RPMI7951 (cell line): ENCODE data around the gene SSTR1. TPM values are rescaled to one million over a fixed set of nuclear protein-coding genes. Genes with fewer than 3 reads are reported as not detected.
A peak's percentile ranks its signal among the peaks of the same experiment; 100 is the strongest.

ENCODE experiments used
- DNase-seq: peaks from one replicate; pipeline ENCODE4 v3.0.0-alpha.2; 2012; ENCODE audit warnings: low read depth
- total RNA-seq: library from RNA; depleted of rRNA; stranded (reverse); fragments of >200 nt; shearing (Covaris generic); gene quantifications from 2 replicates; pipeline ENCODE4 v1.2.3, GENCODE V29; 2014

SSTR1 gene
- total RNA-seq, 1 experiment from 2014 or later: under 0.01 TPM

GRCh38 chr14:38202444-38203191 lies 5.1 kb upstream of the SSTR1 start:
- no peak for DNase-seq

GRCh38 chr14:38203929-38204718 lies 3.6 kb upstream of the SSTR1 start:
- DNase-seq: no peak

GRCh38 chr14:38204719-38205115 lies 3.0 kb upstream of the SSTR1 start:
- DNase-seq: no peak

- no peak for DNase-seq
These were observed 2.4 kb upstream of the SSTR1 start for GRCh38 chr14:38205119-38205813.

- DNase-seq: no peak
These were observed 1.6 kb upstream of the SSTR1 start for GRCh38 chr14:38205949-38206665.

- no peak for DNase-seq
These were observed 871 bp upstream of the SSTR1 start for GRCh38 chr14:38206689-38207376.

GRCh38 chr14:38207377-38207735 lies 348 bp upstream of the SSTR1 start:
- no peak for DNase-seq

GRCh38 chr14:38208618-38209562 lies 1.2 kb downstream of the SSTR1 start:
- no peak for DNase-seq

- peak; percentile 20 for DNase-seq
These were observed 2.2 kb downstream of the SSTR1 start for GRCh38 chr14:38209572-38210557.

GRCh38 chr14:38210587-38211216 lies 3.0 kb downstream of the SSTR1 start:
- DNase-seq: no peak

GRCh38 chr14:38211255-38211735 lies 3.6 kb downstream of the SSTR1 start:
- DNase-seq: no peak

GRCh38 chr14:38212111-38212510 lies 4.4 kb downstream of the SSTR1 start:
- no peak for DNase-seq

GRCh38 chr14:38213001-38213400 lies 5.3 kb downstream of the SSTR1 start:
- no peak for DNase-seq

- no peak for DNase-seq
These were observed 9.8 kb downstream of the SSTR1 start for GRCh38 chr14:38217553-38217952.

GRCh38 chr14:38221077-38221476 lies 13.4 kb downstream of the SSTR1 start:
- DNase-seq: no peak

GRCh38 chr14:38224338-38224737 lies 16.6 kb downstream of the SSTR1 start:
- no peak for DNase-seq

- no peak for DNase-seq
These were observed 18.2 kb downstream of the SSTR1 start for GRCh38 chr14:38225946-38226345.

- no peak for DNase-seq
These were observed 18.7 kb downstream of the SSTR1 start for GRCh38 chr14:38226366-38226765.
